GM12878 (cell line): Measurements from ENCODE around the gene GMDS. TPM values are rescaled to one million over a fixed set of nuclear protein-coding genes. Genes with fewer than 3 reads are reported as not detected.

Source experiments
- ATAC-seq: fragments of 200-7000 bp; cut with Tn5 transposase; 3 replicates; pipeline ENCODE4 v1.9.1; 2020; ENCODE audit warnings: mild to moderate bottlenecking, moderate library complexity
- BruUV-seq: library from RNA; stranded (reverse); fragments of 400-500 nt; replicated peaks from 2 replicates; lab custom pipeline; 2021; lab: Mats Ljungman, UMichigan
- CTCF ChIA-PET: fragments of 300-600 bp; sonication (Branson Sonifier 250); formaldehyde crosslinking; extraction: SDS; loops from one replicate; lab custom pipeline; 2021; ENCODE audit warnings: inconsistent platforms; lab: Yijun Ruan, JAX
- POLR2A ChIA-PET: fragments of 350-600 bp; formaldehyde crosslinking; extraction: SDS; loops from one replicate; lab custom pipeline; 2021; ENCODE audit warnings: inconsistent platforms; lab: Charles Lee
- RAD21 ChIA-PET: fragments of 300-600 bp; sonication (Branson Sonifier 250); formaldehyde crosslinking; loops from one replicate; lab custom pipeline; 2023; ENCODE audit warnings: antibody characterized with exemption; ENCODE audit not compliant: unreplicated experiment; lab: Charles Lee
- SMC1A ChIA-PET: fragments of 300-600 bp; sonication (Branson Sonifier 250); formaldehyde crosslinking; loops from one replicate; lab custom pipeline; 2023; ENCODE audit not compliant: unreplicated experiment, uncharacterized antibody; lab: Charles Lee
- DNase-seq: peaks from one replicate; pipeline ENCODE4 v3.0.0-alpha.2; 2011; ENCODE audit warnings: low read depth, low spot score
- FAIRE-seq: peaks from 3 replicates; lab custom pipeline; 2011; peaks lifted over from hg19 to GRCh38; lab: Jason Lieb, UNC
- H2AFZ ChIP-seq: 2 replicates; pipeline ENCODE4 v1.6.0; 2011; ENCODE audit warnings: low read depth, low read length, control low read depth; ENCODE audit not compliant: control insufficient read depth
- H3K27ac ChIP-seq: 2 replicates; pipeline ENCODE4 v1.5.1; 2011; ENCODE audit warnings: control low read depth; ENCODE audit not compliant: control insufficient read depth, insufficient read depth
- H3K27me3 ChIP-seq, 2 experiments: replicated peaks in 1 of 2; 2 replicates each; pipeline versions ENCODE4 v1.6.0 to v1.6.1; 2011; ENCODE audit warnings: low read length in 1 of 2; ENCODE audit not compliant: control insufficient read depth in 2 of 2, insufficient read depth in 2 of 2
- H3K36me3 ChIP-seq, 2 experiments: 2 replicates each; pipeline ENCODE4 v1.5.1; 2011; ENCODE audit warnings: low read length in 1 of 2; ENCODE audit not compliant: control insufficient read depth in 2 of 2, insufficient read depth in 2 of 2
- H3K4me1 ChIP-seq: 2 replicates; pipeline ENCODE4 v1.6.1; 2011; ENCODE audit warnings: mild to moderate bottlenecking, low read length, moderate library complexity, mixed read lengths; ENCODE audit not compliant: control insufficient read depth, insufficient read depth
- H3K4me2 ChIP-seq: 2 replicates; pipeline ENCODE4 v1.6.0; 2011; ENCODE audit warnings: control low read depth; ENCODE audit not compliant: control insufficient read depth, insufficient read depth
- H3K4me3 ChIP-seq: fragments of 200-600 bp; sonication (generic); 2 replicates; pipeline ENCODE4 v1.5.1; 2016
- H3K79me2 ChIP-seq: 2 replicates; pipeline ENCODE4 v1.6.0; 2011; ENCODE audit warnings: low read length; ENCODE audit not compliant: control insufficient read depth, insufficient read depth
- H3K9ac ChIP-seq: 2 replicates; pipeline ENCODE4 v1.8.0; 2011; ENCODE audit warnings: low read length, control low read depth, mixed read lengths; ENCODE audit not compliant: control insufficient read depth, insufficient read depth
- H3K9me3 ChIP-seq: replicated peaks from 3 replicates; pipeline ENCODE4 v1.5.1; 2011; ENCODE audit warnings: mild to moderate bottlenecking, low read length; ENCODE audit not compliant: control insufficient read depth, insufficient read depth
- H4K20me1 ChIP-seq: 2 replicates; pipeline ENCODE4 v1.6.0; 2011; ENCODE audit not compliant: control insufficient read depth, insufficient read depth
- BMI1 ChIP-seq: fragments of 450-650 bp; IDR thresholded peaks from 2 replicates; pipeline ENCODE4 v1.6.1; 2016; ENCODE audit warnings: mild to moderate bottlenecking, moderate library complexity, borderline replicate concordance
- CBX3 ChIP-seq: fragments of 200-600 bp; sonication (generic); IDR thresholded peaks from 2 replicates; pipeline ENCODE4 v1.6.1; 2016; ENCODE audit warnings: low read depth, borderline replicate concordance
- EP300 ChIP-seq, 2 experiments: fragments of 150-350 bp in 1 of 2; IDR thresholded peaks; 2 replicates each; pipeline ENCODE4 v1.6.1; 2011 to 2012; ENCODE audit warnings: low read depth in 2 of 2, low read length in 2 of 2, borderline replicate concordance in 1 of 2, improper control_type of control experiment in 1 of 2, inconsistent platforms in 1 of 2; ENCODE audit not compliant: control insufficient read depth in 1 of 2
- FOXK2 ChIP-seq: fragments of 450-650 bp; IDR thresholded peaks from 2 replicates; pipeline ENCODE4 v1.6.1; 2017; ENCODE audit warnings: mild to moderate bottlenecking, moderate library complexity
- NR2C2 ChIP-seq: IDR thresholded peaks from 2 replicates; pipeline ENCODE4 v1.6.1; 2011; ENCODE audit warnings: borderline replicate concordance, low read depth; ENCODE audit not compliant: control insufficient read depth, insufficient read length
- ZNF24 ChIP-seq: fragments of 450-650 bp; IDR thresholded peaks from 2 replicates; pipeline ENCODE4 v1.6.1; 2017; ENCODE audit warnings: antibody characterized with exemption, mild to moderate bottlenecking
- WGBS: methylation state at CpG from one replicate; pipeline ENCODE4 v1.1.6; 2016; ENCODE audit warnings: low lambda C conversion rate; ENCODE audit not compliant: insufficient replicate concordance, insufficient coverage; ENCODE audit errors: missing lambda C conversion rate; 5-methylcytosine and 5-hydroxymethylcytosine counted together
- in situ Hi-C: fragments of 300-500 bp; cut with MboI; formaldehyde crosslinking; loops from 9 replicates; pipeline ENCODE4 v1.14.3; 2018; ENCODE audit warnings: mixed read lengths
- intact Hi-C: fragments of 100-400 bp; cut with micrococcal nuclease; formaldehyde crosslinking; loops from one replicate; pipeline ENCODE4 v1.14.2; 2022; ENCODE audit not compliant: unreplicated experiment
- polyA plus RNA-seq, 11 experiments: library from polyadenylated mRNA; depleted of rRNA in 4 of 11; unstranded in 6 of 11; stranded (reverse) in 5 of 11; fragments of >200 nt; fragmentation: Nextera tagmentation in 4 of 11; fragmentation: Illumina TruSeq in 1 of 11; extraction: Ambion mirVana in 4 of 11; extraction: Trizol in 1 of 11; gene quantifications; 1 replicate in 1 of 11; 2 replicates in 10 of 11; pipeline versions ENCODE4 v1.2.1 to v1.2.3, GENCODE V29; 2011 to 2016; ENCODE audit warnings: inconsistent platforms in 2 of 11, missing spikeins in 2 of 11, low read depth in 1 of 11
- total RNA-seq, 4 experiments: library from RNA; depleted of rRNA in 3 of 4; stranded (reverse); fragments of >200 nt in 3 of 4; fragmentation: Illumina TruSeq in 1 of 4; extraction: Trizol in 1 of 4; gene quantifications; 2 replicates each; pipeline versions ENCODE4 v1.2.1 to v1.2.3, GENCODE V29; 2013 to 2021
- TF ChIP-seq, protein P1 (sequence below): IDR thresholded peaks from 2 replicates; pipeline ENCODE4 v1.6.1; 2011; ENCODE audit warnings: low read depth, mild to moderate bottlenecking, low read length, moderate library complexity, borderline replicate concordance; ENCODE audit errors: extremely low read depth

GMDS gene
- total and polyA plus RNA-seq, 10 of the 15 experiments (the other 5 are each of a cell fraction or from before 2014, with no cell fraction given): 0.61 to 53.8 (median 29.3) TPM

DNA sequence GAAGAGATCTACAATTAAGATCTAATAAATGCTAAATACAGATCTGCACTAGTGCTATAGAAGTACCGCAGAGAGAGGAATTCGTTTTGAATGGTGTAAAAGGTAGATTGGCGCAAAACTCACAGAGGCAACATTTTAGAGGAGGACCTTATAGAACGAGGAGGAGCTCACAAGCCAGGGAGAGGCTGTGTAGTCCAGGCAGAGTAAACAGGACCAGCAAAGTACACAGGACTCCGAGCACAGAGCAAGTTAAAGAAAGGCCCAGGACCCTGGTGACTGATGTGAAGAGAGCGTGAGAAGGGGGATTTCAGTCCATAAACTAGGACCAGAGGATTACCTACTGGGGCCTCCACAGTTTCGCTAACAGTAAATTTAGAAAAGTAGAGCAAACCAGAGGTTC, 433.4 kb downstream of the GMDS start:
- intact Hi-C loops (no loop called here), in situ Hi-C loops (no loop called here)
- no peaks in the 10 kb centered on the region for H3K4me1 ChIP-seq
- POLR2A ChIA-PET: no interaction called here
- no peaks in the 10 kb centered on the region for H4K20me1 ChIP-seq
- 88% methylated on average over 7 of the region's 7 CpGs for WGBS
- no peaks in the 10 kb centered on the region for H3K9me3 ChIP-seq
- DNase-seq (no peak), ATAC-seq (no peak)
- H3K4me2 ChIP-seq: no peak overlapping the region
- SMC1A ChIA-PET: interaction anchor here (1.9 kb wide), 1 partner anchor 15 kb away, joined by 4 read pairs; no protein-coding TSS in a partner anchor
- RAD21 ChIA-PET: no interaction called here
- no peaks in the 10 kb centered on the region for H3K27me3 ChIP-seq
- CTCF ChIA-PET: interaction anchor here (0.7 to 1.3 kb wide), 2 partner anchors 10 to 19 kb away, joined by 3 read pairs; no protein-coding TSS in a partner anchor
- TF ChIP-seq FOXK2 (no peak), BMI1 (no peak), NR2C2 (no peak)
- TF ChIP-seq, protein P1, sequence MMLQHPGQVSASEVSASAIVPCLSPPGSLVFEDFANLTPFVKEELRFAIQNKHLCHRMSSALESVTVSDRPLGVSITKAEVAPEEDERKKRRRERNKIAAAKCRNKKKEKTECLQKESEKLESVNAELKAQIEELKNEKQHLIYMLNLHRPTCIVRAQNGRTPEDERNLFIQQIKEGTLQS: no peak
- TF ChIP-seq, all 136 proteins: peak for 0
- Histone ChIP-seq H3K27ac (no peak overlapping the region), H3K36me3 (no peaks in the 10 kb centered on the region), H2AFZ (no peak overlapping the region), H3K79me2 (no peaks in the 10 kb centered on the region), H3K9ac (no peak overlapping the region), H3K4me3 (no peak overlapping the region)
- FAIRE-seq: no peak
- BruUV-seq: no TSS peak

- Histone ChIP-seq H3K4me2 (no peak overlapping the region), H3K9me3 (no peaks in the 10 kb centered on the region), H3K36me3 (no peaks in the 10 kb centered on the region), H4K20me1 (no peaks in the 10 kb centered on the region), H3K79me2 (no peaks in the 10 kb centered on the region), H3K9ac (no peak overlapping the region), H3K4me1 (no peaks in the 10 kb centered on the region), H2AFZ (no peak overlapping the region), H3K27me3 (no peaks in the 10 kb centered on the region), H3K27ac (no peak overlapping the region), H3K4me3 (no peak overlapping the region)
- ATAC-seq: no peak
- in situ Hi-C loops: no loop called here
- WGBS: 94% methylated on average over 2 of the region's 2 CpGs
- DNase-seq: no peak
- ChIA-PET POLR2A (no interaction called here), RAD21 (interaction anchor here (0.9 kb wide), 1 partner anchor 60 kb away, joined by 3 read pairs; no protein-coding TSS in a partner anchor), CTCF (interaction anchor here (0.7 to 1.0 kb wide), 2 partner anchors 199 to 628 kb away, joined by 3 read pairs; no protein-coding TSS in a partner anchor), SMC1A (interaction anchor here (1.9 kb wide), 1 partner anchor 14 kb away, joined by 4 read pairs; no protein-coding TSS in a partner anchor)
- no TSS peak for BruUV-seq
- TF ChIP-seq ZNF24 (no peak), EP300 (IDR thresholded peaks at IDR 0.05; ENCODE audit: borderline replicate concordance in 1 of 2, control insufficient read depth in 1 of 2, low read depth in 2 of 2, low read length in 2 of 2) (no peak), CBX3 (no peak)
- no peak for FAIRE-seq
- intact Hi-C loops: no loop called here
These were observed 434.5 kb downstream of the GMDS start for GRCh38 chr6:1810880-1811279.
